Panc1 (cell line): ENCODE data around the gene SAA2. TPM values are rescaled to one million over a fixed set of nuclear protein-coding genes. Genes with fewer than 3 reads are reported as not detected.

Experiments
- ATAC-seq: fragments of 200-7000 bp; cut with Tn5 transposase; 2 replicates; pipeline ENCODE4 v1.9.1; 2020; ENCODE audit warnings: mild to moderate bottlenecking, moderate library complexity
- BruUV-seq: library from RNA; stranded (reverse); fragments of 400-500 nt; replicated peaks from 2 replicates; lab custom pipeline; 2021; lab: Mats Ljungman, UMichigan
- CTCF ChIA-PET: fragments of 300-600 bp; sonication (Branson Sonifier 250); formaldehyde crosslinking; loops from one replicate; lab custom pipeline; 2022; ENCODE audit warnings: antibody characterized with exemption; lab: Charles Lee
- POLR2A ChIA-PET: fragments of 300-600 bp; sonication (Branson Sonifier 250); formaldehyde crosslinking; loops from one replicate; lab custom pipeline; 2022; ENCODE audit warnings: antibody characterized with exemption; lab: Charles Lee
- DNase-seq: peaks from one replicate; pipeline ENCODE4 v3.0.0-alpha.2; 2010; ENCODE audit warnings: low read depth, low spot score
- H3K27ac ChIP-seq: 2 replicates; pipeline ENCODE4 v1.5.1; 2011; ENCODE audit warnings: mild to moderate bottlenecking, low read length, inconsistent platforms
- H3K27me3 ChIP-seq: fragments of 200-500 bp; sonication (Bioruptor generic); 2 replicates; pipeline ENCODE4 v1.6.0; 2014; ENCODE audit warnings: low read length, inconsistent platforms; ENCODE audit not compliant: control insufficient read depth, insufficient read depth
- H3K36me3 ChIP-seq: fragments of 200-500 bp; sonication (Bioruptor generic); 2 replicates; pipeline ENCODE4 v1.5.1; 2014; ENCODE audit warnings: inconsistent platforms, mild to moderate bottlenecking, low read length, moderate library complexity; ENCODE audit not compliant: control insufficient read depth, insufficient read depth
- H3K4me1 ChIP-seq: 2 replicates; pipeline ENCODE4 v1.5.1; 2011; ENCODE audit warnings: inconsistent platforms, mild to moderate bottlenecking, low read length, moderate library complexity; ENCODE audit not compliant: control insufficient read depth, insufficient read depth
- H3K4me3 ChIP-seq, 2 experiments: 2 replicates each; pipeline ENCODE4 v1.5.1; 2011 to 2012; ENCODE audit warnings: low read depth in 2 of 2, low read length in 2 of 2, mild to moderate bottlenecking in 2 of 2, inconsistent platforms in 1 of 2, moderate library complexity in 1 of 2
- H3K9me3 ChIP-seq: fragments of 200-500 bp; sonication (Bioruptor generic); 2 replicates; pipeline ENCODE4 v1.5.1; 2014; ENCODE audit warnings: low read depth, mild to moderate bottlenecking, inconsistent platforms, low read length, moderate library complexity; ENCODE audit not compliant: control insufficient read depth, insufficient read depth
- CTCF ChIP-seq: fragments of 450-650 bp; IDR thresholded peaks from 2 replicates; pipeline ENCODE4 v1.5.1; 2017; ENCODE audit warnings: mild to moderate bottlenecking
- POLR2AphosphoS5 ChIP-seq: IDR thresholded peaks from 2 replicates; pipeline ENCODE4 v1.6.1; 2012; ENCODE audit warnings: mild to moderate bottlenecking, low read depth, low read length, moderate library complexity
- REST ChIP-seq, 2 experiments: IDR thresholded peaks; 2 replicates each; pipeline ENCODE4 v1.6.1; 2011 to 2012; ENCODE audit warnings: low read depth in 2 of 2, control low read depth in 1 of 2, low read length in 1 of 2, mild to moderate bottlenecking in 1 of 2, moderate library complexity in 1 of 2; ENCODE audit not compliant: insufficient read depth in 1 of 2
- SIN3A ChIP-seq: IDR thresholded peaks from 2 replicates; pipeline ENCODE4 v1.6.1; 2012; ENCODE audit warnings: low read depth, mild to moderate bottlenecking, low read length, moderate library complexity, borderline replicate concordance; ENCODE audit not compliant: insufficient read depth
- TCF7L2 ChIP-seq: IDR thresholded peaks from 2 replicates; pipeline ENCODE4 v1.6.1; 2011; ENCODE audit warnings: mild to moderate bottlenecking, low read depth, low read length, inconsistent platforms
- in situ Hi-C: cut with HindIII; loops from 2 replicates; pipeline ENCODE4 v1.10.0; 2016; ENCODE audit warnings: low sequenced_read_pairs, low pct_unique_long_range_greater_than_20kb
- intact Hi-C: fragments of 100-400 bp; cut with micrococcal nuclease; formaldehyde crosslinking; loops from one replicate; pipeline ENCODE4 v1.10.0; 2022; ENCODE audit not compliant: unreplicated experiment
- total RNA-seq: library from RNA; stranded (reverse); gene quantifications from one replicate; pipeline ENCODE4 v1.2.1, GENCODE V29; 2021; ENCODE audit not compliant: unreplicated experiment

SAA2 gene
- total RNA-seq, 1 experiment from 2014 or later: 4.0 TPM

GRCh38 chr11:18221274-18221876 lies 27.1 kb downstream of the SAA2 start:
- no peaks in the 10 kb centered on the region for H3K9me3 ChIP-seq
- in situ Hi-C loops (no loop called here), intact Hi-C loops (no loop called here)
- ATAC-seq (no peak; the same call in 1 of the 2 replicates), DNase-seq (no peak)
- H3K27me3 ChIP-seq: no peaks in the 10 kb centered on the region; the same call in 1 of the 2 replicates
- no peaks in the 10 kb centered on the region for H3K4me1 ChIP-seq
- no peaks in the 10 kb centered on the region for H3K36me3 ChIP-seq
- no peak for TF ChIP-seq CTCF
- no peak for TF ChIP-seq TCF7L2
- no peak for TF ChIP-seq REST (IDR thresholded peaks at IDR 0.05; ENCODE audit: insufficient read depth in 1 of 2, low read depth in 2 of 2, low read length in 1 of 2)
- TF ChIP-seq SIN3A: no peak
- no peak for TF ChIP-seq POLR2AphosphoS5
- POLR2A ChIA-PET: interaction anchor here (0.6 kb wide), 1 partner anchor 9 kb away, joined by 4 read pairs; no protein-coding TSS in a partner anchor
- no peak overlapping the region for H3K4me3 ChIP-seq
- no TSS peak for BruUV-seq
- CTCF ChIA-PET: no interaction called here
- no peak overlapping the region for H3K27ac ChIP-seq

GRCh38 chr11:18209058-18209457 lies 39.4 kb downstream of the SAA2 start:
- Histone ChIP-seq H3K9me3 (no peaks in the 10 kb centered on the region), H3K27ac (no peak overlapping the region), H3K36me3 (no peaks in the 10 kb centered on the region), H3K4me1 (no peaks in the 10 kb centered on the region), H3K27me3 (peaks cover 2% of the 10 kb centered on the region; the same call in 1 of the 2 replicates), H3K4me3 (no peak overlapping the region)
- no peak for TF ChIP-seq POLR2AphosphoS5
- TF ChIP-seq CTCF: no peak
- no peak for TF ChIP-seq TCF7L2
- no peak for TF ChIP-seq SIN3A
- TF ChIP-seq REST (IDR thresholded peaks at IDR 0.05; ENCODE audit: insufficient read depth in 1 of 2, low read depth in 2 of 2, low read length in 1 of 2): no peak
- ATAC-seq (no peak), DNase-seq (no peak)
- POLR2A ChIA-PET: interaction anchor here (0.8 kb wide), 1 partner anchor 240 kb away, joined by 6 read pairs; no protein-coding TSS in a partner anchor
- no TSS peak for BruUV-seq
- intact Hi-C loops: no loop called here
- CTCF ChIA-PET: no interaction called here
- in situ Hi-C loops: no loop called here
